Testis (tissue), 2 donors: ENCODE data around the gene PTGIR.

Source experiments
- CTCF ChIP-seq, 3 experiments: fragments of 450-650 bp in 2 of 3; fragments of 200-600 bp in 1 of 3; sonication (generic) in 1 of 3; IDR thresholded peaks; one replicate each; pipeline ENCODE4 v1.5.1; 2016 to 2019; ENCODE audit warnings: antibody characterized with exemption in 3 of 3, mild to moderate bottlenecking in 2 of 3, moderate library complexity in 1 of 3
- POLR2A ChIP-seq: fragments of 450-650 bp; IDR thresholded peaks from one replicate; pipeline ENCODE4 v1.6.1; 2017; ENCODE audit warnings: antibody characterized with exemption, mild to moderate bottlenecking, moderate library complexity

- TF ChIP-seq CTCF (IDR thresholded peaks at IDR 0.05) (no peak), POLR2A (no peak)
These were observed 16.7 kb downstream of the PTGIR start for GRCh38 chr19:46608178-46608577.
